GM10847 (cell line): ENCODE data around the gene OPHN1.

Experiments
- POLR2A ChIP-seq: IDR thresholded peaks from 2 replicates; pipeline ENCODE4 v1.6.1; 2011; ENCODE audit not compliant: insufficient read length; ENCODE audit errors: extremely low read depth

The OPHN1 gene

DNA sequence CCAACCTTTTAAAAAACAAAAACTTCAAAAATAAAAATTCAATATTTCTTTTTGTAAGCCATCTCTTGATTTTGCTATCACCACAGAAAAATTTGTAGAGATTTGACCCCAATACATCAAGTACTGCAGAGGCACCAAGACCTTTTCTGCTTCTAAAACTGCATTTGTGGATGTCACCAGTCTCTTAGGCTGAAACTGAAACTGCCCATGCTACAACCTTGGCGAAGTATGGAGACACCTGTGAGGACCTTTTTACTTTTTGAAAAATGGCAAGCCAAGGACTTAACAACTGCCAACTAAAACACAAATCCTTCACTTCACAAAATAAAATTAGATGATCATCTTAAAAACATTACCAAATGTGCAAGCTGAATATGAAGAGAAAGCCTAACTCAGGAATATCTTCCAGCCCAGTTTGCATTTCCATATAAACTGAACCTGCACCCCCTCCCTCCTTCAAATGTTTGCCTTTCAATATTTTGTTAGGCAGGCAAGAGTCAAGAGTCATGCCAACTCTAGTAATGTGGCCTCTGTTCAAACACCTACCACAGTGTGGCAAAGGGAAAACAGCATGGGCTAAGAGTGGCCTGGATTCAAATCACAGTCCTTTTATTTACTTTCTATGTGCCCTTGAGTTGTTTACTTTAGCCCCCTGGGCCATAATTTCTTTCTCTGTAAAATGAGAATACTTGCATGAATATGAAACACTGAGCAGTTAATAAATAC is 389.4 kb downstream of the OPHN1 start:
- no peak for TF ChIP-seq POLR2A

DNA sequence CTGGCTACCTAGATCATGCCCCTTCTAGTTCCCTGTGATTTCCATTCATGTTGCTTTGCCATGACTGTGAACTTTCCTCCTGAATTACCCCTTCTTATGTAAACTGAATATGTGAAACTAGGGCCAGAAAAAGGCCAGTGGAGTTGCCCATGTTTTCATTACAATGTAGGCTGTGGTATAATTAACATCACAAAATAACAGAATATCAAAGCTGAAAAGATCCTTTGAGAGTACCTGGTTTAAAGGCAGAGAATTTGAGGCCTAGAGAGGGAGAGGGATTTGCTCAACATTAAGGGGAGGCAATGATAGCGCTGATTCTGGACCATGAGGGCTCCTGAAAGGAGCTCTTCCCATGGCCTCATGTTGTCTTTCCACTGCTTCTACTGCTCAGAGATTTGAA is 392.2 kb downstream of the OPHN1 start:
- no peak for TF ChIP-seq POLR2A

DNA sequence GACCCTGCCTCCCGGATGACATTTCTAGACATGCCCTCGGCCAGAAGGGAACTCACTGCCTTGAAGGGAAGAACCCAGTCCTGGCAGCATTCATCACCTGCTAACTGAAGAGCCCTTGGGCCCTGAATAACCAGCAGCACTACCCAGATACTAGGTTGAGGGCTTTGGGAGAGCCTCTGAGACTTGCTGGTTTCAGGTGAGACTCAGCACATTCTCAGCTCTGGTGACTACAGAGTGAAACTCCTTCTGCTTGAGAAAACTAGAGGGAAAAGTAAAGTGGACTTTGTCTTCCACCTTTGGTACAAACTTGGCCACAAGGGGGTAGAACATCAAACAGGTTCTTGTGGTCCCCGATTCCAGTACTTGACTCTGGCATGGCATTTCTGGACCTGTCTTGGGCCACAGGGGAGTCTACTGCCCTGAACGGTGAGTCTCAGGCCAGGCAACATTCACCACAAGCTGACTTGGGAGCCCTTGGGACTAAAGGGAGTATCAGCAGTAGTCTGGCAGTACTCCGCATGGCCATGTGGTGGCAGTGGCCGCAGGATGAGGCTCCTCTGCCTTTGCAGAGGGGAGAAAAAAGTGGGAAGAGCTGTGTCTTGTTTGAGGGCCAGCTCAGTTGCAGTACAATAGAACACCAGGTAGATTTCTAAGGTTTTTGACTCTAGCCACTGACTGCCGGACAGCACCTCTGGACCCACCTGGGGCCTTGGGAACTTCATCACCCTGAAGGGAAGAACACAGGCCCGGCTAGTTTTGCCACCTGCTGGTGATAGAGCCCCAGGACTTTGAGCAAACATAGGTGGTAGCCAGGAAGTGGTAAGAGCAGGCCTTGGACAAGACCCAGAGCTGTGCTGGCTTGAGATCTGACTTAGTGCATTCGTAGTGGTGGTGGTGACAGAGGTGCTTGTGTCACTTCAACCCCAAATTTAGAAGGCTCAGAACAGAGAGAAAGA is 414.8 kb downstream of the OPHN1 start:
- no peak for TF ChIP-seq POLR2A

DNA sequence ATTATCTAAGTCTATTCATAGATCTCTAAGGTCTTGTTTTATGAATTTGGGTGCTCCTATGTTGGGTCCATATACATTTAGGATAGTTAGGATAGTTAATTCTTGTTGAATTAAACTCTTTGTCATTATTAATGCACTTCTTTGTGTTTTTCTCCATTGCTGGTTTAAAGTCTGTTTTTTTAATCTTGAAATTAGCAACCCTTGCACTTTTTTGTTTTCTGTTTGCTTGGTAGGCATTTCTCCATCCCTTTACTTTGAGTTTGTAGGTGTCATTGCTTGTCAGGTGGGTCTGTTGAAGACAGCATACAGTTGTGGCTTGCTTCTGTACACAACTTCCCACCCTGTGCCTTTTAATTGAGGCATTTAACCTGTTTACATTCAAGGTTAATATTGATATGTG is 434.8 kb downstream of the OPHN1 start:
- no peak for TF ChIP-seq POLR2A
